ENCODE data around the gene PLPP4.
"Not testable (repeated sequence)": the region's sequence is repeated elsewhere in the genome, so short reads cannot be mapped to it uniquely, and the experiment has no call there.

Gene PLPP4

GRCh38 chr10:120490288-120490687 lies 33.3 kb downstream of the PLPP4 start:
- DNase-seq (ENCODE audit: low read depth), result no peak

DNA sequence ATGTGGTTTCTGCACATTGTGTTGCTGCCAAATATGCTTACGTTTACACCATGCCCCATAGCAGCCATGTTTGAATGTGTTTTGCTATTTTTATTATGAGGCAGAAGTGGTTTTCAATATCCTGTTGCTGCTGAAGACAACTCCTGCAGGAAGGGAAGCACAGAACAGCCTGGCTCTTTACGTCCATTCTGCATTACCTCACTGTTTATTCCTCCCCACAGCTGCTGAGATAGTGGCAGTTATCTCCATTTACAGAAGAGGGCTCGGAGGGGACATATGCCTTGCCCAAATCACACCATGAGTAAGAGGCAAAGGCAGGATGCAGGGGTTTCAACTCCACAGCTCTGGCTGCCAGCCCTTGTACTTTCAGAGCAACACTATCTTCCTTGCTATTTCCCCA lies 35.3 kb downstream of the PLPP4 start:
- DNase-seq (ENCODE audit: low read depth), result no peak

DNA sequence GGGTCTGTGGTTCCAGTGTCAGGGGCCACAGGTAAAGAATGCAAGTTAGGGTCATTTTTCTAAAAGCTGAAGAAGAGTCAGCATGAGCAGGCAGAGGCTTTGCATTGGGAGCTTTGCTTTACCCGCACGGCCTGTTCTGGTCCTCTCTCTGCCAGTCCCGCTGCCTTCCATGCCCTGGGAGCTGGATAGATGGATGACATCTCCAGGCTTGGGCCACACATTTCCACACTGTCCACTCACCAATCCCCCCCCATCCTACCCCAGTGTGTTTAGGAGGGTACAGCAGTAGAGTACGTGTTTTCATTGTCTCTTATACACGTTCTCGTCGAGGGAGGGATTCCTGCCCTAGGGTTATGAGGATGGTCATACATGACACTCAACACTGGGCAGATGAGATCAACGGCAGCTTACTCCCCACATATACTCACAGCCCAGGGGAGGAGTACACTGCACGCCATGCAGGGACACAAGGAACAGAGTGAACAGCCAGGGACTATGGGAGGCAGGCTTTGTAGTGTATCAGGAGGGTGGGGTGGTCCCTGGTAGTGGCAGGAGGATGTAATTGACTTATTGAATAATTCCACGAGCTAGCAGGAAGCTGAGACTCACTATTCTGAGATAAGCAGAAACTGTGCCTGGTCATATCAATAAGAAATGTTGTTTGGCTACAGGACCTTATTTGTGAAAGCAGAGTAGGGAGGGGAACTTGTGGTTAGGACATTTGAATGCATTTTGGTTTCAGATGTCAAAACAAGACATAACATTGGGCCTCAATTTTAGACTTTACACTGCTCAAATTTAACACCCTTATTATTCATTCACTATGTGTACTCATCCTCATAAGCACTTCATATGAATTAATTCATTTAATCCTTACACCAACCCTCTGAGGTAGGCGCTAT lies 36.6 kb downstream of the PLPP4 start:
- no peak for DNase-seq (ENCODE audit: low read depth)

GRCh38 chr10:120494313-120494710 lies 37.3 kb downstream of the PLPP4 start:
- DNase-seq (ENCODE audit: low read depth), result no peak

DNA sequence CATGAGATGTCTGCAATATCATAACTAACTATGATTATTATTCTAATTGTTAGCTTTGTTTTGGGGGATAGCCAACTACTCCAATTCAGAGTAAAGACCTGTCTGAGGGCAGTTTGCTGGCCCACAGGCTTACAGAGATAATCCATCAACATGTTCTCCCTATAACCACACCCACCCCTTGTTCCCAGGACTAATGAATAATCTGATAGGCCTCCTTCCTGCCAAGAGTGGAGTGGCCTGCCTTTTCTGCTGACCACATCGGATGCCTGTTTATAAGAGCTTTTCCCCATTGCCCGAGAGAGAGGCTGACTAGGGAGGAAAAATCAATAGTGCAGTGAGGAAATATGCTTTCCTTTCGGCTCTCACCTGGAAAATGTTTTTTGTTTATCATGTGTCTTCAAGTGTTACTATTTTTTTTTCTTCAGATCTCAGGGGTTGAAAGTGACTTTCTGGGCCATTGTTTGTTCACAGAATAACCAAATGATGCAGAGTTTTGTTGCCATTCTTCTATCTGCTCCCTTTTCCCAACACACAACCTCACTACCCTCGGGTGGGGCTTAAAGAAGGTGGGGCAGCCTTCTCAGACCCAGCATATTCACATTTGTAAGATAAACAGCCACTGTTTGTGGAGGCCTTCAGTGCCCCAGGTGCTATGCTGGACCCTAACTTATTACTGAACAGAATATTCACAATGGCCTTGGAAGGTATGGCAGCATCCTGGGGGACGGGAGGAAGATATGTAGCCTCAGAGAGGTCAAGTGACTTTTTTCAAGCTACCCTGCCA lies 38.4 kb downstream of the PLPP4 start:
- DNase-seq (ENCODE audit: low read depth), result no peak

GRCh38 chr10:120499883-120500282 lies 42.9 kb downstream of the PLPP4 start:
- DNase-seq (ENCODE audit: low read depth), result no peak

- no peak for DNase-seq (ENCODE audit: low read depth)
These were observed 46.7 kb downstream of the PLPP4 start for GRCh38 chr10:120503689-120504088.

GRCh38 chr10:120504227-120504626 lies 47.2 kb downstream of the PLPP4 start:
- not testable (repeated sequence) for DNase-seq (ENCODE audit: low read depth)

GRCh38 chr10:120505056-120505455 lies 48.0 kb downstream of the PLPP4 start:
- DNase-seq (ENCODE audit: low read depth), result no peak

- no peak for DNase-seq (ENCODE audit: low read depth)
These were observed 48.8 kb downstream of the PLPP4 start for GRCh38 chr10:120505866-120506265.

GRCh38 chr10:120506674-120507073 lies 49.6 kb downstream of the PLPP4 start:
- DNase-seq (ENCODE audit: low read depth), result no peak

DNA sequence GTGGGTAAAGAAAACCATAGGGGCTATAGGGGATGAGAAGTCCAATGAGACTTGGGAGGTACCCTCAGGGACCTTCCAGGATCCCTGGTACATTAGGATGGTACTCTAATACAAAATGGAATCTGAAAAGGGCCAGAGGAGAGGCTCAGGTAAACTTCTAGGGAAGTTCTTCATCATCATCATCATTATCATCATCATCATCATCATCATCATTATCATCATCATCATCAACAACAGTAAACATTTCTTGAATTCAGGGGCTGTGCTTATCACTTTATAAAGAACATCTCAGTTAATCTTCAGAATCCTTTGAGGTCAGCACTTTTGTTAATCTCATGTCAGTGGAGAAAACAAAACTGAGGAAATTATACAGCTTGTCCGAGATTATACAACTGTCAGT lies 50.1 kb downstream of the PLPP4 start:
- DNase-seq (ENCODE audit: low read depth), result no peak

- no peak for DNase-seq (ENCODE audit: low read depth)
These were observed 50.6 kb downstream of the PLPP4 start for GRCh38 chr10:120507651-120508050.

- no peak for DNase-seq (ENCODE audit: low read depth)
These were observed 51.4 kb downstream of the PLPP4 start for GRCh38 chr10:120508393-120508792.

DNA sequence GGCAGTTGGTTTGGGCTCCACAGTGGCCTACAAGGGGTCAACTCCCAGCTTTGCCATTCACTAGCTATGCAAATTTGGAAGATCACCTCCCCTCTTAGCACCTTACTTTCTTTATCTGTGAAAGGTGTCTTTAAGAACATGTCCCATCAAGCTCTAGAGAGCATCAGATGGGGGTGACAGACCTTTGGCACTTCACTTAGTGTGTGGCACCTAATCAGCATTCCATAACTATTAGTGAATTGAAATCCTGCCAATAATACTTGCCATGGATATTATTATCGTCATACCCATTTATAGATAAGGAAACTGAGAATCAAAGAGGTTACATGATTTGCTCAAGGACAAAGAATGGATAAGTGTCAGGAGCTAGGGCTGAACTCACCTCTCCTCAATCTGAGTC lies 51.9 kb downstream of the PLPP4 start:
- no peak for DNase-seq (ENCODE audit: low read depth)

- no peak for DNase-seq (ENCODE audit: low read depth)
These were observed 54.1 kb downstream of the PLPP4 start for GRCh38 chr10:120511165-120511564.

DNA sequence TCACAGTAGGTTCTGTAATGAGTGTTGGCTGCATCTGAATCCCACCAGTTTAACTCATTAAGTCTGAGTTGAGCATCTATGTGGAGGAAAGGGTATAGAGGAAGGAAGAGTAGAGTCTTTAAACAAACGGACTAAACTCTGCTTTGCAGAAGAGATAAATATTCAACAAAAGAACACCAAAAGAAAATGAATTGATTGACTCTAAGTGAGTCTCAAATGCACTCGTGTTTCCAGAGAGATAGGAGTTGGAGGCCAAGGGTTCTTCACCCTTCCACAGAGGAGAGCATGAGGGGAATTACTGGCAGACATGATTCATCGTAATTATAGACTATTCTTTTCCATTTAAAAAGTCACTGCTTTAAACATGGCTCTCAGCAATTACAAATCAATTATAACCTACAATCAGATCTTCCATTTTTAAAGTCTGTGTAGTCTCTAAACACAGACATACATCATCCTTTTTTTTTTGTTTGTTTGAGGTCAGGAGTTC lies 56.3 kb downstream of the PLPP4 start:
- DNase-seq (ENCODE audit: low read depth), result no peak

GRCh38 chr10:120514035-120514620 lies 57.1 kb downstream of the PLPP4 start:
- DNase-seq (ENCODE audit: low read depth), result no peak

DNA sequence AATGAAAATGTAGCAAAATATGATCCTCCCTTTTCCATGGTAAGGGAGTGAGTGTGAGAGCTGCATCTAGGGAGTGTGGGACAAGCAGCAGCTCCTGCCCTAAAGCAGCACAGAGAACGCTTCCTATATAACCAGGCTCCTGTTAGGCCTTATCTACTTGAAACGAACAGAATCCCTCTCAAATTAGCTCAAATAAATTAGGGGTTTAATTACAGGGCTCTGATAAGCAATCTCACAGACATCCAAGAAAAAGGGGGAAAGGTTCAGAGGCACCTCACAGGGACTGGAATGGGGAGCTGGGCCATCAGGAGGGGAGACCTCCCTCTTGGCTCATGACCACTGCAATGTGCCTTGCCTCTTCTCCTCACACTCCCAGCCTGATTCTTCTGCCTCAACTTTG lies 57.9 kb downstream of the PLPP4 start:
- no peak for DNase-seq (ENCODE audit: low read depth)

DNA sequence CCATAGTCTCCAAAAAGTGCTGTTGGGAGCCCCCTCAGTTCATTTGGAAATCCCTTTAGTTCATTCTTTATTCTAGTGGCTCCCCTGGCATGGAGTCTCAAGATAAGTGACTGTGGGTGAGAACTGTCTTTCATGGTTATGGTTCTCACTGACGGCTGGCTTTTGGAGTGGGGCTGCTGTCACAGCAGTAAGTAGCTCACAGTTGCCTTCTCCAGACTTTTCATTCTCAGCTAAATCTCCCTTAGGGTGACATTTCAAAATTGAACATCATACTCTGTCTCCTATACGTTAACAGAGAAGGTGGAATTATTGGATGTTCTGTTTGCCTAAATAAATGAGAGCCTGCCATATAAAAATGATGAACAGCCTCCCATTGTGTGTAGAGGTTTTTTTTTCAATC lies 58.7 kb downstream of the PLPP4 start:
- DNase-seq (ENCODE audit: low read depth), result no peak

GRCh38 chr10:120516426-120516825 lies 59.4 kb downstream of the PLPP4 start:
- DNase-seq (ENCODE audit: low read depth), result no peak

GRCh38 chr10:120517196-120517595 lies 60.2 kb downstream of the PLPP4 start:
- DNase-seq (ENCODE audit: low read depth), result no peak

Measured in stimulated activated CD8-positive, alpha-beta memory T cell treated with anti-CD3 and anti-CD28 coated beads, Interleukin-12 subunit alpha, Interleukin-12 subunit beta, amount 100 ng/mL, for 4 hours (primary cell).